H1 (cell line): ENCODE measurements around the gene FRMPD2. TPM values are rescaled to one million over a fixed set of nuclear protein-coding genes. Genes with fewer than 3 reads are reported as not detected.
"Not testable (repeated sequence)": the region's sequence is repeated elsewhere in the genome, so short reads cannot be mapped to it uniquely, and the experiment has no call there.

Experiments used
- CTCF ChIA-PET: fragments of 300-600 bp; sonication (Branson Sonifier 250); formaldehyde crosslinking; loops from one replicate; lab custom pipeline; 2021; ENCODE audit not compliant: partially characterized antibody; lab: Charles Lee
- POLR2A ChIA-PET: fragments of 300-600 bp; sonication (Branson Sonifier 250); formaldehyde crosslinking; loops from one replicate; lab custom pipeline; 2021; ENCODE audit warnings: inconsistent platforms; ENCODE audit not compliant: partially characterized antibody; lab: Charles Lee
- DNase-seq, 2 experiments: peaks; one replicate each; pipeline versions ENCODE4 v3.0.0 to v3.0.0-alpha.2; 2010 to 2022; ENCODE audit warnings: low spot score in 2 of 2, low read depth in 1 of 2, mixed read lengths in 1 of 2
- FAIRE-seq: peaks from 2 replicates; lab custom pipeline; 2011; peaks lifted over from hg19 to GRCh38; lab: Jason Lieb, UNC
- H2AFZ ChIP-seq: 2 replicates; pipeline ENCODE4 v1.8.1; 2012; ENCODE audit warnings: low read length, inconsistent platforms
- H2AK5ac ChIP-seq: 2 replicates; pipeline ENCODE4 v1.6.1; 2013; ENCODE audit warnings: low read depth, low read length
- H2BK120ac ChIP-seq: replicated peaks from 2 replicates; pipeline ENCODE3; 2013; ENCODE audit warnings: low read depth, low read length, inconsistent platforms
- H2BK12ac ChIP-seq: 2 replicates; pipeline ENCODE4 v1.6.1; 2013; ENCODE audit warnings: low read depth, low read length
- H2BK15ac ChIP-seq: 2 replicates; pipeline ENCODE4 v1.6.1; 2013; ENCODE audit warnings: low read length
- H2BK20ac ChIP-seq: 2 replicates; pipeline ENCODE4 v1.6.1; 2013; ENCODE audit warnings: low read length
- H2BK5ac ChIP-seq: 2 replicates; pipeline ENCODE4 v1.6.1; 2013; ENCODE audit warnings: low read depth, low read length
- H3K14ac ChIP-seq: 2 replicates; pipeline ENCODE4 v1.6.1; 2013; ENCODE audit warnings: inconsistent platforms; ENCODE audit not compliant: insufficient read length
- H3K18ac ChIP-seq: 2 replicates; pipeline ENCODE4 v1.6.1; 2013; ENCODE audit warnings: low read length; ENCODE audit errors: extremely low read depth
- H3K23ac ChIP-seq: 2 replicates; pipeline ENCODE4 v1.6.1; 2013; ENCODE audit warnings: inconsistent platforms; ENCODE audit not compliant: insufficient read length
- H3K23me2 ChIP-seq: 2 replicates; pipeline ENCODE4 v1.6.1; 2013; ENCODE audit warnings: low read depth, low read length
- H3K27ac ChIP-seq: 2 replicates; pipeline ENCODE4 v1.6.1; 2011; ENCODE audit warnings: low read depth, low read length, inconsistent platforms
- H3K27me3 ChIP-seq, 4 experiments: replicated peaks in 1 of 4; 1 replicate in 1 of 4; 2 replicates in 3 of 4; pipeline versions ENCODE4 v1.6.1 to v1.8.1; 2011 to 2013; ENCODE audit warnings: low read length in 3 of 4, mild to moderate bottlenecking in 3 of 4, inconsistent platforms in 2 of 4, mixed read lengths in 2 of 4, moderate library complexity in 1 of 4; ENCODE audit not compliant: control insufficient read depth in 3 of 4, insufficient read depth in 3 of 4; ENCODE audit errors: extremely low read depth in 1 of 4
- H3K36me3 ChIP-seq, 4 experiments: 2 replicates each; pipeline versions ENCODE4 v1.6.1 to v1.8.1; 2011 to 2013; ENCODE audit warnings: mild to moderate bottlenecking in 4 of 4, low read length in 3 of 4, moderate library complexity in 2 of 4, control low read depth in 1 of 4, inconsistent platforms in 1 of 4; ENCODE audit not compliant: insufficient read depth in 4 of 4, control insufficient read depth in 2 of 4
- H3K4ac ChIP-seq: replicated peaks from 2 replicates; pipeline ENCODE3; 2013; ENCODE audit warnings: low read length, low read depth, mixed read lengths, inconsistent platforms; ENCODE audit not compliant: insufficient read length
- H3K4me1 ChIP-seq, 4 experiments: replicated peaks in 1 of 4; 1 replicate in 1 of 4; 2 replicates in 3 of 4; pipeline versions ENCODE4 v1.6.1 to v1.8.1; 2011 to 2013; ENCODE audit warnings: low read length in 3 of 4, inconsistent platforms in 2 of 4, mixed read lengths in 1 of 4; ENCODE audit not compliant: insufficient read depth in 4 of 4, control insufficient read depth in 3 of 4
- H3K4me2 ChIP-seq, 2 experiments: 2 replicates each; pipeline versions ENCODE4 v1.6.1 to v1.8.1; 2011 to 2013; ENCODE audit warnings: low read depth in 2 of 2, low read length in 2 of 2, control low read depth in 1 of 2, inconsistent platforms in 1 of 2, mild to moderate bottlenecking in 1 of 2; ENCODE audit not compliant: insufficient read depth in 1 of 2
- H3K4me3 ChIP-seq, 4 experiments: fragments of 200-600, 300-600 bp in 1 of 4; sonication (generic), shearing (Covaris generic), sonication (Bioruptor Twin) in 1 of 4; 2 replicates each; pipeline versions ENCODE4 v1.5.1 to v1.8.1; 2011 to 2016; ENCODE audit warnings: low read length in 4 of 4, low read depth in 3 of 4, control low read depth in 2 of 4, inconsistent platforms in 2 of 4, mild to moderate bottlenecking in 2 of 4, mixed read lengths in 1 of 4, moderate library complexity in 1 of 4; ENCODE audit not compliant: insufficient read depth in 2 of 4; ENCODE audit errors: extremely low read depth in 1 of 4
- H3K56ac ChIP-seq: replicated peaks from 2 replicates; pipeline ENCODE3; 2013; ENCODE audit warnings: low read depth, mild to moderate bottlenecking, mixed read lengths, low read length, inconsistent platforms; ENCODE audit not compliant: insufficient read length
- H3K79me1 ChIP-seq: 2 replicates; pipeline ENCODE4 v1.6.1; 2013; ENCODE audit warnings: low read depth, low read length, control low read depth
- H3K79me2 ChIP-seq, 2 experiments: 2 replicates each; pipeline versions ENCODE4 v1.6.1 to v1.8.1; 2012 to 2013; ENCODE audit warnings: low read length in 2 of 2, mild to moderate bottlenecking in 2 of 2, inconsistent platforms in 1 of 2; ENCODE audit not compliant: insufficient read depth in 2 of 2, control insufficient read depth in 1 of 2
- H3K9ac ChIP-seq, 4 experiments: replicated peaks in 1 of 4; 1 replicate in 1 of 4; 2 replicates in 3 of 4; pipeline versions ENCODE4 v1.6.1 to v1.8.1; 2011 to 2013; ENCODE audit warnings: low read depth in 3 of 4, low read length in 3 of 4, control low read depth in 2 of 4, mild to moderate bottlenecking in 2 of 4, moderate library complexity in 2 of 4, inconsistent platforms in 1 of 4; ENCODE audit errors: extremely low read depth in 1 of 4
- H3K9me3 ChIP-seq, 2 experiments: 2 replicates each; pipeline versions ENCODE4 v1.6.1 to v1.8.1; 2012 to 2013; ENCODE audit warnings: mild to moderate bottlenecking in 2 of 2, moderate library complexity in 2 of 2, control low read depth in 1 of 2, inconsistent platforms in 1 of 2, low read depth in 1 of 2, low read length in 1 of 2, mixed read lengths in 1 of 2; ENCODE audit not compliant: insufficient read depth in 2 of 2
- H4K20me1 ChIP-seq, 2 experiments: replicated peaks in 1 of 2; 2 replicates each; pipeline versions ENCODE3 to v1.8.1; 2011 to 2013; ENCODE audit warnings: inconsistent platforms in 2 of 2, low read length in 2 of 2, mild to moderate bottlenecking in 1 of 2; ENCODE audit not compliant: insufficient read depth in 2 of 2, control insufficient read depth in 1 of 2
- H4K5ac ChIP-seq: 2 replicates; pipeline ENCODE4 v1.6.1; 2013; ENCODE audit warnings: low read length, low read depth, mixed read lengths, inconsistent platforms; ENCODE audit not compliant: insufficient read length
- H4K8ac ChIP-seq: 2 replicates; pipeline ENCODE4 v1.8.0; 2013; ENCODE audit warnings: mild to moderate bottlenecking, moderate library complexity, low read length, inconsistent platforms; ENCODE audit not compliant: insufficient read depth; ENCODE audit errors: extremely low read depth
- H4K91ac ChIP-seq: replicated peaks from 2 replicates; pipeline ENCODE3; 2013; ENCODE audit warnings: low read length, mixed read lengths, inconsistent platforms; ENCODE audit not compliant: insufficient read length
- WGBS, 2 experiments: shearing (Covaris generic) in 1 of 2; methylation state at CpG; one replicate each; pipeline versions ENCODE4 v1.1.6 to v1.1.7; 2013 to 2015; ENCODE audit warnings: low lambda C conversion rate in 2 of 2, mixed read lengths in 2 of 2, inconsistent platforms in 1 of 2, low coverage in 1 of 2, missing lambda C conversion rate in 1 of 2; ENCODE audit not compliant: insufficient replicate concordance in 2 of 2, insufficient coverage in 1 of 2, insufficient read length in 1 of 2; ENCODE audit errors: extremely low coverage in 1 of 2, missing lambda C conversion rate in 1 of 2; 5-methylcytosine and 5-hydroxymethylcytosine counted together
- polyA plus RNA-seq, 7 experiments: library from polyadenylated mRNA; depleted of rRNA in 3 of 7; stranded (reverse) in 5 of 7; unstranded in 2 of 7; fragments of >200 nt in 5 of 7; fragments of 200-250 nt in 2 of 7; gene quantifications; 1 replicate in 5 of 7; 2 replicates in 1 of 7; 4 replicates in 1 of 7; pipeline versions ENCODE4 v1.2.1 to v1.2.3, GENCODE V29; 2011 to 2013; ENCODE audit warnings: missing spikeins in 2 of 7, mixed read lengths in 2 of 7
- total RNA-seq: library from RNA; stranded (reverse); fragmentation: NEBNext Ultra II Directional; extraction: Animal tissue kit (Norgen Biotek cat#: 25700); gene quantifications from 2 replicates; pipeline ENCODE4 v1.2.1, GENCODE V29; 2021

Gene FRMPD2
- total and polyA plus RNA-seq, 2 of the 8 experiments (the other 6 are each of a cell fraction or from before 2014, with no cell fraction given): 0.07 to 0.47 TPM

- H2AK5ac ChIP-seq, H3K23me2 ChIP-seq, H3K23ac ChIP-seq, H3K4ac ChIP-seq, H2BK5ac ChIP-seq, DNase-seq, H2BK12ac ChIP-seq, H3K27ac ChIP-seq, H3K4me1 ChIP-seq, H3K79me2 ChIP-seq, H3K9ac ChIP-seq, CTCF ChIA-PET, H3K27me3 ChIP-seq, H3K4me3 ChIP-seq, H4K91ac ChIP-seq, H4K8ac ChIP-seq, H3K4me2 ChIP-seq, H3K14ac ChIP-seq, H4K5ac ChIP-seq, FAIRE-seq, H2AFZ ChIP-seq, H4K20me1 ChIP-seq, H2BK20ac ChIP-seq, H2BK15ac ChIP-seq, H3K79me1 ChIP-seq, H3K18ac ChIP-seq, H3K56ac ChIP-seq, POLR2A ChIA-PET, H3K36me3 ChIP-seq, H2BK120ac ChIP-seq: not testable (repeated sequence)
- H3K9me3 ChIP-seq: peaks cover 8 to 17% of the 10 kb centered on the region in 2 experiments
- WGBS, 2 experiments: 73% methylated on average over 4 of the region's 4 CpGs; no CpG with 5 or more reads in 1 of the 2 experiments
These were observed 7.2 kb upstream of the FRMPD2 start for GRCh38 chr10:48281697-48282096.
